ENCODE measurements around the gene C1orf210.

The C1orf210 gene

GRCh38 chr1:43272576-43273571 is 12.5 kb downstream of the C1orf210 start:
- DNase-seq = no peak

- DNase-seq = no peak
These were observed 13.2 kb downstream of the C1orf210 start for GRCh38 chr1:43272161-43272560.

GRCh38 chr1:43271186-43272118 is 13.9 kb downstream of the C1orf210 start:
- no peak for DNase-seq

GRCh38 chr1:43270421-43271095 is 14.8 kb downstream of the C1orf210 start:
- no peak for DNase-seq

GRCh38 chr1:43269627-43270375 is 15.6 kb downstream of the C1orf210 start, which contains the start of gene TMEM125:
Gene TMEM125, plus strand, starts transcription at chr1:43269983. Its CDS starts 2,740 bp downstream, at chr1:43272723.
- DNase-seq = no peak

- DNase-seq = no peak
These were observed 17.5 kb downstream of the C1orf210 start for GRCh38 chr1:43267818-43268425.

- no peak for DNase-seq
These were observed 18.0 kb downstream of the C1orf210 start for GRCh38 chr1:43267291-43267805.

GRCh38 chr1:43266881-43267280 is 18.5 kb downstream of the C1orf210 start:
- DNase-seq = no peak

GRCh38 chr1:43265431-43265830 is 19.9 kb downstream of the C1orf210 start:
- no peak for DNase-seq

GRCh38 chr1:43258370-43258769 is 27.0 kb downstream of the C1orf210 start:
- no peak for DNase-seq

GRCh38 chr1:43256675-43257570 is 28.5 kb downstream of the C1orf210 start:
- no peak for DNase-seq

GRCh38 chr1:43255438-43256210 is 29.8 kb downstream of the C1orf210 start:
- peak in 1 of 2 experiments; percentile 22 for DNase-seq

GRCh38 chr1:43253876-43254275 is 31.5 kb downstream of the C1orf210 start:
- DNase-seq = no peak

GRCh38 chr1:43253173-43253572 is 32.2 kb downstream of the C1orf210 start:
- DNase-seq = no peak

- no peak for DNase-seq
These were observed 33.2 kb downstream of the C1orf210 start for GRCh38 chr1:43252225-43252624.

- no peak for DNase-seq
These were observed 34.4 kb downstream of the C1orf210 start for GRCh38 chr1:43251024-43251423.

- DNase-seq = no peak
These were observed 35.0 kb downstream of the C1orf210 start for GRCh38 chr1:43250351-43250761.

GRCh38 chr1:43247256-43247921 is 38.0 kb downstream of the C1orf210 start:
- DNase-seq = no peak

Measured in cerebellar nuclear complex (tissue), 1 donor.